Astrocyte (in vitro differentiated cells and primary cell): ENCODE results near the gene DIDO1.

ENCODE experiments used
- EZH2 ChIP-seq: IDR thresholded peaks from 2 replicates; pipeline ENCODE4 v1.6.1; 2012; ENCODE audit warnings: mild to moderate bottlenecking, low read length, inconsistent platforms; ENCODE audit not compliant: insufficient read depth
- TF ChIP-seq, protein P1 (sequence below): IDR thresholded peaks from 2 replicates; pipeline ENCODE4 v1.5.1; 2011; ENCODE audit warnings: low read depth, mild to moderate bottlenecking, inconsistent platforms, low read length, moderate library complexity; ENCODE audit not compliant: insufficient read depth

DNA sequence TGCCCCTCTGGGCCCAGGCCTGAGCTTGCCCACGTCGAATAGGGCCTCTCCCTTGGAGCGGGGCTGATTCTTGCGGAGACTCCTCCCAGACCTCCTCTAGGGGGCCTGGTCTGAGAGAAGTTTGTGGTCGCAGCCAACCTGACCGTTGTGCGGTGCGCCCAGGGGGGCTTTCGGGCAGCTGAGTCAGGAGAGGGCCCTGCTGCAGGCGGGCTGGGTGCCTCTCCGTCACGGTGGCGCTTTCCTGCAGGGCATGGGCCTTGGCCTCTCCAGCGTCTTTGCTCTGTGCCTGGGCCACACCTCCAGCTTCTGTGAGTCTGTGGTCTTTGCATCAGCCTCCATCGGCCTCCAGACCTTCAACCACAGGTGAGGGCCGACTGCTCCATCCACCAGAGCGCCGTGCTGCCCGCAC, 39.1 kb upstream of the DIDO1 start:
- TF ChIP-seq EZH2: no peak
- TF ChIP-seq, protein P1, sequence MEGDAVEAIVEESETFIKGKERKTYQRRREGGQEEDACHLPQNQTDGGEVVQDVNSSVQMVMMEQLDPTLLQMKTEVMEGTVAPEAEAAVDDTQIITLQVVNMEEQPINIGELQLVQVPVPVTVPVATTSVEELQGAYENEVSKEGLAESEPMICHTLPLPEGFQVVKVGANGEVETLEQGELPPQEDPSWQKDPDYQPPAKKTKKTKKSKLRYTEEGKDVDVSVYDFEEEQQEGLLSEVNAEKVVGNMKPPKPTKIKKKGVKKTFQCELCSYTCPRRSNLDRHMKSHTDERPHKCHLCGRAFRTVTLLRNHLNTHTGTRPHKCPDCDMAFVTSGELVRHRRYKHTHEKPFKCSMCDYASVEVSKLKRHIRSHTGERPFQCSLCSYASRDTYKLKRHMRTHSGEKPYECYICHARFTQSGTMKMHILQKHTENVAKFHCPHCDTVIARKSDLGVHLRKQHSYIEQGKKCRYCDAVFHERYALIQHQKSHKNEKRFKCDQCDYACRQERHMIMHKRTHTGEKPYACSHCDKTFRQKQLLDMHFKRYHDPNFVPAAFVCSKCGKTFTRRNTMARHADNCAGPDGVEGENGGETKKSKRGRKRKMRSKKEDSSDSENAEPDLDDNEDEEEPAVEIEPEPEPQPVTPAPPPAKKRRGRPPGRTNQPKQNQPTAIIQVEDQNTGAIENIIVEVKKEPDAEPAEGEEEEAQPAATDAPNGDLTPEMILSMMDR: no peak
